ENCODE results near the gene DOLPP1. TPM values are rescaled to one million over a fixed set of nuclear protein-coding genes. Genes with fewer than 3 reads are reported as not detected.

Gene DOLPP1
- total RNA-seq, 1 experiment from 2014 or later = 16.1 TPM

DNA sequence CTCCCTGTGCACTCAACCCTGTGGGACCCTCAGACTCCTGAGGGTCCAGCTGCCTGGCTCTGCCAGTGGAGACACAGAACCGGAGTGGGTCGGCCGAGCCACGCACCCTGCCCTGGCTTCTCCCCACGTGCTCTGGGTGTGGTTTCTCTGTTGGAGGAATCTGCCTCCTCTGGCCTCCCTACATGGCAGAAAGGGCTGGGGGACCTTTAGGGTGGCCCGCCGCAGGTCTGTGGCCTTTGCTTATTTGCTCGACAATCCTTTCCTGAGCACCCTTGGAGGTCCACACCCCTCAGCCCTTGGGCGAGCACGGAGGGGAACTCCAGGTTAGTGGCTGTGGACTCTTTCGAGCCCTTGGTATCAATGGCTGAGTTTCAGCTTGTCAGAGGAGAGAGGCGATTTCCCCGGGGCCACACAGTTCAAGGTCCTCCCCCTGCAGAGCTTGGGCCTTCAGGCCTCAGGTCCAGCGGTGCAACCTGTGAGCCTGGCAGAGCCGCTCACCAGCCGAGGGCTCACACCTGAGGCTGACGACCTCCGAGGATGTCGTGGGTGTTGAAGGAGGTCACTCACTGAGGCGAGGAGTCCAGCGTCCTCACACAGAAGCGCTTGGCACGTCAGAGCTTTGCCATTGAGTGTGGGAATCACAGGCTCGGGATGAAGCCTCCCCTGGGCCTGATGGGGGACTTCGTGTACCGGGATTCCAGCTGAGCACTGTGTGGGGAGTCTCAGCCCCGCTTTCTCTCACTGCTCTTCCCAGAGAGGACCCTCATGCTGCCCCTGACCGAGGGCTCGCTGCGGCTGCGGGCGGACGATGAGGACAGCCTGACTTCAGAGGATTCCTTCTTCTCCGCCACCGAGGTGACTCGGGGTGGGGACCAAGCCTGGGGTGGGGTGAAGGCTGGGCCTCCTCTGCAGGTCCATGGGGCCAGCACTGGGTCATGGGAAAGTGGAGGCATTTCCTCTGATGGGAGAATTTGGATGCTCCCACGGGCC lies 20.8 kb upstream of the DOLPP1 start:
- H3K9me3 Mint-ChIP-seq (ENCODE audit: low read depth, unreplicated experiment) = no peaks in the 10 kb centered on the region
- TF ChIP-seq CTCF (IDR thresholded peaks at IDR 0.05; ENCODE audit: unreplicated experiment) = no peak
- H3K4me1 Mint-ChIP-seq (ENCODE audit: low read depth, unreplicated experiment) = no peaks in the 10 kb centered on the region
- intact Hi-C loops (cut with micrococcal nuclease; ENCODE audit: unreplicated experiment) = no loop called here
- no peak overlapping the region for H3K27ac Mint-ChIP-seq (ENCODE audit: unreplicated experiment)
- DNase-seq = no peak
- CTCF ChIA-PET = no interaction called here
- H3K4me3 Mint-ChIP-seq (ENCODE audit: low read depth, unreplicated experiment) = no peak overlapping the region
- BruUV-seq (replicated peaks) = no TSS peak
- H3K27me3 Mint-ChIP-seq (ENCODE audit: unreplicated experiment) = no peaks in the 10 kb centered on the region
- H3K36me3 Mint-ChIP-seq (ENCODE audit: insufficient read depth, unreplicated experiment) = peaks cover 4% of the 10 kb centered on the region

- no TSS peak for BruUV-seq (replicated peaks)
Observed at GRCh38 chr9:129060991-129061390, 19.9 kb upstream of the DOLPP1 start.

DNA sequence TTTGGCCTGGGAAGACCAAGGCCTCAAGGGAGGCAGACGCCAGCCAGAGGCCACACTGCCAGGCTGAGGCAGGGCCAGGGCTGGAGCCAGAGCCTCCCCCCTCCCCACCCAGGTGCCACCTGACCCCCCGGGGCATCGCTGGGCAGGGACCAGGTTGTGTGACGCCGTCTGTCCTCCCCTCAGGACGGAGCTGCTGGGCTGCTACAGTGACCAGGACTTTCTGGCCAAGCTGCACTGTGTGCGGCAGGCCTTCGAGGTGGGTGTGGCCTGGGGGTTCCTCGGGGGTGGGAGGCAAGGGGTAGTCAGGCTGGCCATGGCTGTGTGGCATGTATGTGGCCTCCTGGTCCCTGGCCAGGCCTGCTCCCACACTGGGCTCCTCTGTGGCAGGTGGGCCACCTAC lies 17.9 kb upstream of the DOLPP1 start:
- Mint-ChIP-seq H3K9me3 (ENCODE audit: low read depth, unreplicated experiment) (no peaks in the 10 kb centered on the region), H3K36me3 (ENCODE audit: insufficient read depth, unreplicated experiment) (peaks cover 11% of the 10 kb centered on the region), H3K4me3 (ENCODE audit: low read depth, unreplicated experiment) (no peak overlapping the region), H3K27ac (ENCODE audit: unreplicated experiment) (no peak overlapping the region), H3K4me1 (ENCODE audit: low read depth, unreplicated experiment) (no peaks in the 10 kb centered on the region), H3K27me3 (ENCODE audit: unreplicated experiment) (no peaks in the 10 kb centered on the region)
- BruUV-seq (replicated peaks) = no TSS peak
- CTCF ChIA-PET = interaction anchor here (0.7 kb wide), 1 partner anchor 662 kb away, joined by 4 read pairs; no protein-coding TSS in a partner anchor
- no peak for DNase-seq
- no peak for TF ChIP-seq CTCF (IDR thresholded peaks at IDR 0.05; ENCODE audit: unreplicated experiment)
- intact Hi-C loops (cut with micrococcal nuclease; ENCODE audit: unreplicated experiment) = no loop called here

More at GRCh38 chr9:129060991-129061390, 19.9 kb upstream of the DOLPP1 start:
- Mint-ChIP-seq H3K4me1 (ENCODE audit: low read depth, unreplicated experiment) (no peaks in the 10 kb centered on the region), H3K27me3 (ENCODE audit: unreplicated experiment) (no peaks in the 10 kb centered on the region), H3K36me3 (ENCODE audit: insufficient read depth, unreplicated experiment) (peaks cover 8% of the 10 kb centered on the region), H3K27ac (ENCODE audit: unreplicated experiment) (no peak overlapping the region), H3K4me3 (ENCODE audit: low read depth, unreplicated experiment) (no peak overlapping the region), H3K9me3 (ENCODE audit: low read depth, unreplicated experiment) (no peaks in the 10 kb centered on the region)
- no peak for TF ChIP-seq CTCF (IDR thresholded peaks at IDR 0.05; ENCODE audit: unreplicated experiment)
- no peak for DNase-seq
- CTCF ChIA-PET = no interaction called here
- intact Hi-C loops (cut with micrococcal nuclease; ENCODE audit: unreplicated experiment) = no loop called here

DNA sequence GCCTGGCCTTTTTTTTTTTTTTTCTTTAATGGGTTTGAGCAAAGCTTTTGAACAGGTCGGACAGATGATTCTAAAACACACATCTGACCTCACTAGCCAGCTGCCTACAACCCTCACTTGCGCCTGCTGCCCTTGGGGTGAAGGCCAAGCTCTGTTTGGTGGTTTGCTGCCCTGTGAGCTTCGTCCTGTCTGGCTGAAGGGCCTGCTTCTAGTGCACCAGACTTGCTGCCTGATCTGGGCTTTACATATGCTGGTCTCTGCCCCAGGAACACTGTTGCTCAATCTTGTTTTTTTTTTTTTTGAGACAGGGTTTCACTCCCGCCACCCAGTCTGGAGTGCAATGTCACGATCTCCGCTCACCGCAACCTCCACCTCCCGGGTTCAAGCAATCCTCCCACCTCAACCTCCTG lies 16.4 kb upstream of the DOLPP1 start:
- intact Hi-C loops (cut with micrococcal nuclease; ENCODE audit: unreplicated experiment) = no loop called here
- no peak for DNase-seq
- no peaks in the 10 kb centered on the region for H3K4me1 Mint-ChIP-seq (ENCODE audit: low read depth, unreplicated experiment)
- H3K27ac Mint-ChIP-seq (ENCODE audit: unreplicated experiment) = no peak overlapping the region
- H3K27me3 Mint-ChIP-seq (ENCODE audit: unreplicated experiment) = no peaks in the 10 kb centered on the region
- H3K4me3 Mint-ChIP-seq (ENCODE audit: low read depth, unreplicated experiment) = no peak overlapping the region
- CTCF ChIA-PET = no interaction called here
- no peaks in the 10 kb centered on the region for H3K9me3 Mint-ChIP-seq (ENCODE audit: low read depth, unreplicated experiment)
- no TSS peak for BruUV-seq (replicated peaks)
- TF ChIP-seq CTCF (IDR thresholded peaks at IDR 0.05; ENCODE audit: unreplicated experiment) = no peak
- peaks cover 16% of the 10 kb centered on the region for H3K36me3 Mint-ChIP-seq (ENCODE audit: insufficient read depth, unreplicated experiment)
